GM18520 (cell line): ENCODE measurements around the gene INSL6.
"Not testable (repeated sequence)": the region's sequence is repeated elsewhere in the genome, so short reads cannot be mapped to it uniquely, and the experiment has no call there.

ENCODE experiments used
- ATAC-seq: cut with Tn5 transposase; IDR thresholded peaks from one replicate; pipeline ENCODE4 v1.9.1; 2021; ENCODE audit not compliant: unreplicated experiment

INSL6 gene, protein sequence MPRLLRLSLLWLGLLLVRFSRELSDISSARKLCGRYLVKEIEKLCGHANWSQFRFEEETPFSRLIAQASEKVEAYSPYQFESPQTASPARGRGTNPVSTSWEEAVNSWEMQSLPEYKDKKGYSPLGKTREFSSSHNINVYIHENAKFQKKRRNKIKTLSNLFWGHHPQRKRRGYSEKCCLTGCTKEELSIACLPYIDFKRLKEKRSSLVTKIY

DNA sequence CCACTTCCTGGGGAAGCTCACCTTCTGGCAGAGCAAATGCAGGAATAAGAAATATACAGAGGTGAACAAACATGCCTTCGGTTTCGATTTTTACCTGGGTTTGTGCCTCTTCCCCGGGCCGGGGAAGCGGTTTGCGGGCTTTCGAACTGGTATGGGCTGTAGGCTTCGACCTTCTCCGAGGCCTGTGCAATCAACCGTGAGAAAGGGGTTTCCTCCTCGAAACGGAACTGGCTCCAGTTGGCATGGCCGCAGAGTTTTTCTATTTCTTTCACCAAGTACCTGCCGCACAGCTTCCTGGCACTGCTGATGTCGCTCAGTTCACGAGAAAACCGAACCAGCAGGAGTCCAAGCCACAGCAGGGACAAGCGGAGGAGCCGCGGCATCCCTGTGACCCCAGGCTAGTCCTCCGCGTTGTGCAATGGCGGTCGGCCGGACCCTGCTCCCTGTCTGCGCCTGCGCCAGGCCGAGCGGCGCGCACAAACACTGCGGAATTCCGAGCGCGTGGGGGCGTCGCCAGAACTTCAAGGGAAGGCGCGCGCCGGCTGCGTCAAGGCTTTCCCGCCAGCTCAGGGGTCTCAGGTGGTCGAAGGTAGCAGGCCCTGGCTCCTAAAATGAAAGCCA, at the start of gene INSL6:
INSL6 (minus strand) TSS at position 420 of the 621 bp plus-strand sequence; CDS start at position 383, 37 bp downstream.
- ATAC-seq: no peak

DNA sequence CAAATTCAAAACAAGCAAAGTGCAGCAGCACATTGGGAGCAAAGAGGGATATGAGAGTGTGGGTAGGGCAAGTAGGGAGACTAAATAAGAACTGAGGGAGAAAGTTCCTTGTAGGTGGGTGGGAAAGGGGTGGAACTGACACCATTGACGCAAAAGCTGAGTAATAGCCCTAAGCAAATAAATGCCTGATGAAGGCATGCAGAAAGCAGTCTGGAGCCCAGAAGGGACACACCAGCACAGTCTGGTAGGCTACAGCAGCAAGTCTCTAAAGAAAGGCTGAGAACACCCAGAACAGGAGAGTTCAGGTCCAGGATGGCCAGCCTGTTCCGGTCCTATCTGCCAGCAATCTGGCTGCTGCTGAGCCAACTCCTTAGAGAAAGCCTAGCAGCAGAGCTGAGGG, 45.8 kb upstream of the INSL6 start, which contains the start of gene INSL4:
INSL4 (plus strand) TSS at position 208 of the 400 bp plus-strand sequence; CDS start at position 313, 105 bp downstream.
- no peak for ATAC-seq

GRCh38 chr9:5230554-5230953, 45.1 kb upstream of the INSL6 start:
- no peak for ATAC-seq

DNA sequence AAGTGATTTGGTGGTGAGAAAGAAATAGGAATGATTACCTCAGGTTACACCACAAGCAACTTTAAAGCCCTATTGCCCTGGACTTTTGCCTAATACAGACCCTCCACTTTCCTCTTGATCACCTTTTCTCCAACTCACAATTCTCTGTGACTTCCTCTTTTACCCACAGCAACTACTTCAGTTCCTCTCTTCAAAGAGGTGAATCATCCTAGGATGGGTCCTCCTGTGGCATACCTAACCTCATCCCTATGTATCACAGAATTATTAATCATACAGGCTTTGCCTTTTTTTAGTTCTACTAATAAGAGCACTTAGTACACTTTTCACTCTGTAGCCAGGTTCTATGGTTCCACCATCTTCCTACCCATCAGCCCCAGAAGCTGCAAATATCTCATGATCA, 19.6 kb upstream of the INSL6 start:
- ATAC-seq: no peak

- no peak for ATAC-seq
Observed at GRCh38 chr9:5195463-5195862, 10.0 kb upstream of the INSL6 start.

- ATAC-seq: no peak
Observed at GRCh38 chr9:5193345-5193744, 7.9 kb upstream of the INSL6 start.

- no peak for ATAC-seq
Observed at GRCh38 chr9:5191985-5192384, 6.5 kb upstream of the INSL6 start.

DNA sequence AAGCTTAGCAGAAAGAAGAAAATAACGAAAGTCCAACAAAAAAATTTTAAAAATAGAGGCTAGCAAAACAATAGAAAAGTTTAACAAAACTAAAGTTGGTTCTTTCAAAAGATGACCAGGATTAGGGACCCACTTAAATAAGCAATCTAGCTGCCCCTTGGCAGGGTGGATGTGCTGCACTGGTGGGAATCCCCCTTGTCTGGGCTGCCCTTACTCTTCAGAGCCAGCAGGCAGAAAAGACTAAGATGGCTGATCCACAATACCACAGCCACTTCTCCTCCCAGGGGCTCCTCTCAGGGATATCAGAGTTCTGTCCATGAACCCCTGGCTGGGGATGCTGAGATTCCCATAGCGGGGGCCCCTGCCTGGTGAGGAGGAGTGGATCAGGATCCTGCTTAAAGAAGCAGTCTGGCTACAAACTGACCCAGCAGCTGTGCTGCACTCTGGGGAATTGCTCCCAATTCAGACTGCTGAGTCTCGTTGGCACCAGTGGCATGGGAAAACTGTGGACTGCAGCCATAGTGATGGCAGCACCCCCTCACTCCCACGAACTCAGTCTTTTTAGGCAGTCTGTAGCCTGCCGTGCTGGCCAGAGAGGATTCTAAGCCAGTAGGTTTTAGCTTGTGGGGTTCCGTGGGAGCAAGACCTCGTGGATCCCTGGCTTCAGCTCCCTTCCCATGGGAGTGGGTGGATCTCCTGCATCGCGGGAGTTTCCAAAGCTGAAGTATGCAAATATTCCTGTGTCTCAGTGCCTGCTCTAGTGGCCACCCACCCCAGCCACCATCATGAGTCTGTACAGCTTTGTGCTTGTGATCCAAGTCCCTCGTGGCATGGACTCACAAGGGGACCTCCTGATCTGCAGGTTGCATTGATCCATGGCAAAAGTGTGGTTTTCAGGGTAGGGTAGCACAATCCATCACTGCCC, 2.9 kb upstream of the INSL6 start:
- ATAC-seq: no peak

DNA sequence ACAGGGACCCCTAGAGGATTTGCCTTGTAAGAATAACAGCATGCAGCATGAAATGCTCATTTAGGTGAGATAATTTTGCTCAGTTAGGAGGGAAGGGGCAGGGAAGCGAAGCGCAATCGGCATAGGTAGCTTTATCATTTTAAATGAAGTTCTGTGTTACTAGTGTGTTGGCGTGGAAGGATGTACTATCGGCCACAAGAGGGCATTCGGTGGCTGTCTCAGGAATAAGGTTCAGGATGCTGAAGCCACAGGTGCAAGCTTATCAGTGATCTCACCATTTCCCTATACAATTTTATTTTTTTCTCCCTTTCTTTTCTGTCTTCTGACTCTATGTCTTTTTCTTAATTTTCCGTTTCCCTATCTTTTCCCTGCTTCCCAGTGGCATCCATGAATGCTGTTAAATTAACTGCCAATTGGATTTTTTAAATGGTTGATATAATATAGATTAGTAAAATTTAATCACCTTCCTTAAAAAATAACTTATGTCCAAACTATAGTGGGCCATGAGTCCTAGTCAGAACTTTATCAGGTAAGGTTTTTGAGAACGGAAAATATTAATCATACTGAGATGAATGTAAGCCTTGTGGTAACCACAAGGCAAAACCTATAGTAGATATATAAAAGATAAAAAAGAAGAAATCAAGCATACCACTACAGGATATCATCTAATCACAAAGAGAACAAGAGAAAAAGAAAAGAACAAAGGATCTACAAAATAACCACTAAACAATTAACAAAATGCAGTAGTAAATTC, 1.2 kb upstream of the INSL6 start:
- no peak for ATAC-seq

GRCh38 chr9:5184776-5185175, 663 bp downstream of the INSL6 start:
- ATAC-seq: no peak

DNA sequence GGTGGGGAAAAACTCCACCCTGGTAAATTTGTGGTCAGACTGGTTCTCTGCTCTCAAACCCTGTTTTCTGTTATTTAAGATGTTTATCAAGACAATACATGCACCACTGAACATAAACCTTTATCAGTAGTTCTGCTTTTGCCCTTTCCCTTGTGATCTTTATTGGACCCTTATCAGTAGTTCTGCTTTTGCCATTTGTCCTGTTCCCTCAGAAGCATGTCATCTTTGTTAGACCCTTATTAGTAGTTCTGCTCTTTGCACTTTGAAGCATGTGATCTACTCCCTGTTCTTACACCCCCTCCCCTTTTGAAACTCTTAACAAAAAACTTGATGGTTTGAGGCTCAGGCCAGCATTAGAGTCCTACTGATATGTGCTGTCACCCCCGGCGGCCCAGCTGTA, 4.8 kb downstream of the INSL6 start:
- not testable (repeated sequence) for ATAC-seq

DNA sequence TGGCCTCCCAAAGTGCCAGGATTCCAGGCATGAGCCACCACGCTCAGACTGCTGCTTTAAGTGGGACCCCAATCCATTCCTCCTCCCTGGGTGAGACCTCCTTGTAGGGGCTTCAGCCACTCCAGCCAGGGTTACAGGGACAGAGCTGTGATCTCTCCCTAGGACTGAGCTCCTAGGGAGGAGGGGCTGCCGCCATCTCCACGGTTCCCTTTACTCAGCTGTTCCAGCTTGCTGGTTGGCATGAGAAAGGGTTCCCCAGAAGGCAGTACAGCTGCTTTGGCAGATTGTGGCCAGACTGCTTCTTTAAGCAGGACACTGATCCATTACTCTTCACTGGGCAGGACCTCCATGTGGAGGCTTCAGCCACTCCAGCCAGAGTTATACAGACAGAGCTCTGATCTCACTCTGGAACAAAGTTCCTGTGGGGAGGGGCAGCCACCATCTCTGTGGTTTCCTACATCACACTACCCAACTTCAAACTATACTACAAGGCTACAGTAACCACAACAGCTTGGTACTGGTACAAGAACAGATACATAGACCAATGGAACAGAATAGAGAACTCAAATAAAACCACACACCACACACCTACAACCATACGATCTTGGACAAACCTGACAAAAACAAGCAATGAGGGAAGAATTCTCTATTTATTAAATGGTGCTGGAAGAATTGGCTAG, 7.2 kb downstream of the INSL6 start:
- no peak for ATAC-seq

DNA sequence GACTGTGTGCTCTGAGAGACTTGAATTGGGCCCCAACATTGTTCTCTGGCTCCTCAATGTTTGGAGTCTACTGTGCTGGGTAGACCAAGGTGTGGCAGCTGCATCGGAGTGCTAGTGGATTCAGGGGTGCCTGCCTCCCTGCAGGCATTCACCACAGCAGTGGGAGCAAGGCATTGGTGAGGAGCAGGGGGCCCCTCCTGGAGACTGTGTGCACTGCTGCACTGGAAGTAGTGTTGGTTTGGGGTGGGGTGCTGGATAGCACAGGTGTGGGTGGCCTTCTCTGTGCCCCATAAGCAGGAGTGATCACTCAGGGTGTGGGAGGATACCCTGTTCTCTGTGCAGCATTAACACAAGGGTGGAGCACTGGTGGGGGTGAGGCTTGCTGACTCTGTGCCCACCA, 39.2 kb downstream of the INSL6 start:
- ATAC-seq: no peak

GRCh38 chr9:5144217-5144616, 41.2 kb downstream of the INSL6 start:
- ATAC-seq: no peak

- no peak for ATAC-seq
Observed at GRCh38 chr9:5140151-5140550, 45.3 kb downstream of the INSL6 start.

DNA sequence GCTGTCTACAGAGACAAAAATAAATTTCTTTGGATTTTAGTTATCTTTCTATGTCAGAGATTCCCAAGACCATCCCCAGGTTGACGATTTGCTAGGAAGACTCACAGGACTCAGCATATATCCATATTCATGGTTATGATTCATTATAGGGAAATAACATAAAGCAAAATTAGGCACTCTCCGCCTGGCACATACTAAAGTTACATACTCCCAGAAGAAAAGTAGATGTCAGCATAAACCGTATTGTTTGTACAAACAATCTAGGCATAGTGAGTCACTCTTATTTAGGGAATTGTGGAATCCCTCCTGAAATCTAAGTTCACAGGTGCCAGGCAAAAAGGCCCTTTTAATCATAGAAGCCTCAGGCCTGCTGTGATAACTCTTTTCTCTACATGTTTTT, 62.9 kb downstream of the INSL6 start:
- no peak for ATAC-seq

GRCh38 chr9:5122116-5122515, 63.3 kb downstream of the INSL6 start:
- no peak for ATAC-seq

- no peak for ATAC-seq
Observed at GRCh38 chr9:5113994-5114748, 71.3 kb downstream of the INSL6 start.
